Glomerular endothelial cell (primary cell): Measurements from ENCODE around the gene STARD4. TPM values are rescaled to one million over a fixed set of nuclear protein-coding genes. Genes with fewer than 3 reads are reported as not detected.

Source experiments
- DNase-seq: peaks from one replicate; pipeline ENCODE4 v3.0.0-alpha.2; 2011; ENCODE audit warnings: low read depth, low spot score; ENCODE audit errors: extremely low read depth
- total RNA-seq: library from RNA; depleted of rRNA; stranded (reverse); fragments of >200 nt; gene quantifications from 2 replicates; pipeline ENCODE4 v1.2.3, GENCODE V29; 2015

STARD4 gene
- total RNA-seq, 1 donor from 2014 or later = 74.7 TPM

GRCh38 chr5:111478266-111478665 lies 34.1 kb downstream of the STARD4 start:
- no peak for DNase-seq

- no peak for DNase-seq
Measured at GRCh38 chr5:111472579-111472978, 39.8 kb downstream of the STARD4 start.

- DNase-seq = no peak
Measured at GRCh38 chr5:111472096-111472495, 40.2 kb downstream of the STARD4 start.

- DNase-seq = no peak
Measured at GRCh38 chr5:111469903-111470302, 42.4 kb downstream of the STARD4 start.

GRCh38 chr5:111469293-111469896 lies 42.9 kb downstream of the STARD4 start:
- no peak for DNase-seq

- DNase-seq = no peak
Measured at GRCh38 chr5:111463311-111463710, 49.0 kb downstream of the STARD4 start.

- DNase-seq = no peak
Measured at GRCh38 chr5:111461934-111462333, 50.4 kb downstream of the STARD4 start.

- no peak for DNase-seq
Measured at GRCh38 chr5:111461255-111461671, 51.1 kb downstream of the STARD4 start.

GRCh38 chr5:111454776-111455175 lies 57.6 kb downstream of the STARD4 start:
- DNase-seq = no peak

GRCh38 chr5:111454198-111454622 lies 58.1 kb downstream of the STARD4 start:
- DNase-seq = no peak

- no peak for DNase-seq
Measured at GRCh38 chr5:111453747-111454146, 58.6 kb downstream of the STARD4 start.

GRCh38 chr5:111453295-111453694 lies 59.0 kb downstream of the STARD4 start:
- no peak for DNase-seq

- DNase-seq = no peak
Measured at GRCh38 chr5:111447822-111448221, 64.5 kb downstream of the STARD4 start.

GRCh38 chr5:111447099-111447498 lies 65.2 kb downstream of the STARD4 start:
- DNase-seq = no peak

Other genes starting within 250 kb of the STARD4 start
- gene NREP, start 244.7 kb upstream of the STARD4 start, total RNA-seq = 89.1 and 182 TPM in 2 replicates